K562 (cell line): ENCODE measurements around the gene RNASEH2A.

Experiments used
- ATF7 ChIP-seq: fragments of 450-650 bp; IDR thresholded peaks from 2 replicates; pipeline ENCODE4 v1.7.1; 2014; ENCODE audit warnings: mild to moderate bottlenecking, moderate library complexity
- FOXK2 ChIP-seq, 2 experiments: fragments of 450-650 bp; IDR thresholded peaks in 1 of 2; conservative IDR thresholded peaks in 1 of 2; 2 replicates each; pipeline ENCODE4 v1.6.1; 2016; ENCODE audit warnings: low read depth in 2 of 2, mild to moderate bottlenecking in 1 of 2
- NONO ChIP-seq, 2 experiments: fragments of 200-400 bp in 1 of 2; fragments of 450-650 bp in 1 of 2; formaldehyde crosslinking in 1 of 2; IDR thresholded peaks; 2 replicates each; pipeline ENCODE4 v1.6.1; 2017; ENCODE audit warnings: low read depth in 2 of 2, mild to moderate bottlenecking in 2 of 2, moderate library complexity in 2 of 2, low read length in 1 of 2
- SMAD3 ChIP-seq: fragments of 450-650 bp; formaldehyde crosslinking; conservative IDR thresholded peaks from 2 replicates; pipeline ENCODE4 v1.4.0; 2020; ENCODE audit warnings: mild to moderate bottlenecking
- TCF7 ChIP-seq: sonication (generic); IDR thresholded peaks from 2 replicates; pipeline ENCODE4 v1.6.1; 2016; ENCODE audit warnings: antibody characterized with exemption, borderline replicate concordance
- TF ChIP-seq, protein P1 (sequence below), 2 experiments: IDR thresholded peaks in 1 of 2; conservative IDR thresholded peaks in 1 of 2; 2 replicates each; pipeline ENCODE4 v1.6.1; 2016; ENCODE audit warnings: low read depth in 2 of 2, mild to moderate bottlenecking in 1 of 2, missing compliant biosample characterization in 1 of 2, missing genetic modification characterization in 1 of 2, moderate library complexity in 1 of 2

DNA sequence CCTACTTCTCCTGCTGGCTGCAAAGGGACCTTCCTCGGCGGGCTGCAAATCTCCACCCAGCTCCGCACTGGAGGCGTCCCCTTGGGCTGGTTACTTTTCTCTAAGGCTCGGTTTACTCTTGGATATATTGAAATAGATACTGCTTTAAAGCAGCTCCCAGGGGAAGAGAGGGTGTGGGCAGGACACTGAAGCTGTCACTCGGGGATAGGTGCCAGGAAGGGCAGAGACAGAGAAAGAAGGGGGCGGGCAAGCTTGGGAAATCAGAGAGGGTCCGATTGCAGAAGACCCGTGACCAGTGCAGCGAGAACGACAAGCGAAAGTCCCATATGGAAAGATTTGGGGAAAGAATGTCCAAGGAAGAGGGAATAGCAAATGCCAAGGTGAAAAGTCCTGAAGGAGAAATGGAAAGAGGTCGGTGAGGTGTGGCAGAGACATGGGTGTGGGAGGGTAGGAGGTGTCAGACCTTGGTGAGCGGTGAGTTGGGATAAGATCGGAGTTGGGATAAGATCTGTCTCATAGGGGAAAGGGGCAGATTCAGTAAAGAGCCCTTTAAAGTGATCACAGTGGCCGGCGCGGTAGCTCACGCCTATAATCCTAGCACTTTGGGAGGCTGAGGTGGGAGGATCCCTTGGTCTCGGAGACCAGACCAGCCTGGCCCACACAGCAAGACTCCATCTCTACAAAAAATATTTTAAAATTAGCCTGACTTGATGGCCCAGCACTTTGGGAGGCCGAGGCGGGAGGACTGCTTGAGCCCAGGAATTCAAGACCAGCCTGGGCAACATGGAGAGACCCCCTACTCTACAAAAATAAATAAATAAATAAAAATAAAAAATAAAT is 3.9 kb upstream of the RNASEH2A start:
- no peak for TF ChIP-seq TCF7
- TF ChIP-seq, protein P1, sequence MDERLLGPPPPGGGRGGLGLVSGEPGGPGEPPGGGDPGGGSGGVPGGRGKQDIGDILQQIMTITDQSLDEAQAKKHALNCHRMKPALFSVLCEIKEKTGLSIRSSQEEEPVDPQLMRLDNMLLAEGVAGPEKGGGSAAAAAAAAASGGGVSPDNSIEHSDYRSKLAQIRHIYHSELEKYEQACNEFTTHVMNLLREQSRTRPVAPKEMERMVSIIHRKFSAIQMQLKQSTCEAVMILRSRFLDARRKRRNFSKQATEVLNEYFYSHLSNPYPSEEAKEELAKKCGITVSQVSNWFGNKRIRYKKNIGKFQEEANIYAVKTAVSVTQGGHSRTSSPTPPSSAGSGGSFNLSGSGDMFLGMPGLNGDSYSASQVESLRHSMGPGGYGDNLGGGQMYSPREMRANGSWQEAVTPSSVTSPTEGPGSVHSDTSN (CRISPR knock-in tag; IDR thresholded peaks at IDR 0.05; ENCODE audit: low read depth): no peak
- TF ChIP-seq, protein P1 (tag; conservative IDR thresholded peaks at IDR 0.05; ENCODE audit: low read depth): no peak
- TF ChIP-seq ATF7: no peak
- no peak for TF ChIP-seq SMAD3
- TF ChIP-seq FOXK2 (conservative IDR thresholded peaks at IDR 0.05 in 1 of 2, IDR thresholded peaks at IDR 0.05 in 1 of 2; ENCODE audit: low read depth in 2 of 2): no peak
- TF ChIP-seq NONO (IDR thresholded peaks at IDR 0.05; ENCODE audit: low read depth in 2 of 2, low read length in 1 of 2): no peak
